ENCODE data around the gene AFAP1.

AFAP1 gene

DNA sequence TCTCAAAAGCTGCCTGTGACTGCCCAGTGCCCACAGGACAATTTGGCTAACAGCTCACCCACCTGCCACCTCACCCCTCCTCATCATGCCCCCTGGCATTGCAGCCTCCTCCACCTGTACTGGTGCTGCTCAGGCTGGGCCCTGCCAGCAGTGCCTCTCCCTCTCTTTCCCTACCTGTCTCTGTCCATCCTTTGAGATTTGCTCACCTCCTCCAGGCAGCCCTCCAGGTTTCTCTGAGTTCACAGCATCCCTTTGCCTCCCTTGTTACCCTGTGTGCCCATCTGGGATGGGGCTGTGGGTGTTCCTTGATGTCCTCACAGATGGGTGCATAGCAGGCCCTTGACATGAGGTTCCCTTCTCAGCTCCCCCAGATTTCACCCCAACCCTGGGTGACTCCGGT lies 224.9 kb downstream of the AFAP1 start:
- no peak for DNase-seq (ENCODE audit: low read depth)

GRCh38 chr4:7714176-7714575 lies 225.5 kb downstream of the AFAP1 start:
- no peak for DNase-seq (ENCODE audit: low read depth)

GRCh38 chr4:7713757-7714156 lies 225.9 kb downstream of the AFAP1 start:
- DNase-seq (ENCODE audit: low read depth): no peak

DNA sequence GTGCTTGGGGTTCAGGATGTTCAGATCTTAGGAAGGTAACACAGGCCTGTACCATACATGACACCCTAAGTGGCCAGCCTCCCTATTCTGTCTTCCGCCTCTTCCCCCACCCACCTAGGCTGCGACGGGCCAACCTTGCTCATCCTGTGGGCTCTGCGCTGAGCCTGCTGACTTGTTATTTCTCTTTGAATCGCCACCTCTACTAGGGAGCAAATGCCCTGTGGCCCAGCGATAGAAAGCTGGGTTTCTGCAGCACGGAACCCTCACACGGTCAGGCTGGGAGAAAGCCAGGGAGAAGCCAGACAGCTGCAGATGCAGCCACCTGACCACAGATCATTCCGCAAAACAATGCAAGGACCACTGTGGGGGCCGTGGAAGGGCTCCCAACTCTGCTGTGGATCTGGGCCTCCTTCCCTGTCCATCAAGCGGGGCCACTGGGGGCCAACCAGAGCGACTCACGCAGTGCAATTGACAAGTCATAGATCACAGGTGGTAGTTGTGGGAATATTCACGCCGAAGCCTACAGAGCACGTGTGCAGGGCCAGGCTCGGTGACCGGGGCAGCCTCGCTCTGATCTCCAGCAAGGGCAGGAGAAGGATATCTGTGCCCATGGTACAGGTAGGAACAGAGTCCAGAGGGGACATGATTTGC lies 227.5 kb downstream of the AFAP1 start:
- no peak for DNase-seq (ENCODE audit: low read depth)

GRCh38 chr4:7711307-7711963 lies 228.2 kb downstream of the AFAP1 start:
- DNase-seq (ENCODE audit: low read depth): no peak

DNA sequence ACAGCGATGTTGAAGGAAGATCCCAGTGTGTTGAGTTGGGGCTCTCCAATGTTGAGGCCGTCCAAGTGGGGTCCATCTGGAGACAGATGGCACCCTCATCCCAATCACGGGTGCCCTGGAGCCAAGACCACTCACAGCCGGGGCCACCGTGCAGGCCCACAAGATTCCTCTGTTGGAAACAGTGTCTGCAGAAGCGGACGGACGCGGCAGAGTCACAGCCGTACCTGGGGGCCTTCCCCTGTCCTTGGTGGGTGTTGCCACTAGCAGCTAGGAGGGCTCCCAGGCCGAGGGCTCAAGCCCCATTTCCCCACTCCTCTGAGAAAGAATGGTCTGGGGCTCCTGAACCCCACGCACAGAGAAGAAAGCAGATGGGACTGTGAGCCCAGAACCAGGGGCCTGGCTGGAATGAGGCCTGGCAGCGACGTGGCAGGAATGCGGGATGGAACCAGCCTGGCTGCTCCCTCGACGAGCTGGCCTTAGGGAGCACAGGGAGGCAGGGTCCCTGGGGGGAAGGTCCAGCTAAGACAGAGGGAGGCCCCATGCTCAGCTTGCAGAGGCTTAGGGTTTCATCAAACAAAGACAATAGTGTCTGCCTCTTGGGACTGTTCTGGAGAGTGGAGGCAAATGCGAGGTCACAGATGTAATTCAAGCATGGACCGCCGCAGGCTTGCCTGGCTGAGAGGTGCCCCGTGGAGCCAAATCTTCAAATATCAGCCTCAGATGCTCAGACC lies 228.9 kb downstream of the AFAP1 start:
- no peak for DNase-seq (ENCODE audit: low read depth)

DNA sequence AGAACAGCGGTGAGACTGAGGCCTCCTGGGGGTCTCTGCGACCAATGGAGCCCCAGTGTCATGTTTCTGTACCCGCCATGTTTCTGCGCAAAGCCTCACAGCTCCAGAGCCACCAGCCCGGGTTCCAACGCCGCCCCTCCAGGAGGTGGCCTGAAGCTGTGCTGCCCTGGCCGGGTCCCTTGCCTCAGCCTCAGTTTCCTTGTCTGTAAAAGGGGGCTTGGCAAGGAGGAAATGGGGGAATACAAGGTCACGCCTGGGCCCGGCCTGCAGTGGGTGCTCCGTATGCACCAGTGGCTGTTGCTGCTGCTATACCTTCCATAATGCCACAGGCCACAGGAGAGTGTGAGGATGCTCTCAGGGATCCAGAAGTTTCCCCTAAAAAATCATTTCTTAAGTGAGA lies 229.5 kb downstream of the AFAP1 start:
- DNase-seq (ENCODE audit: low read depth): no peak

- DNase-seq (ENCODE audit: low read depth): no peak
Measured at GRCh38 chr4:7709431-7709830, 230.2 kb downstream of the AFAP1 start.

DNA sequence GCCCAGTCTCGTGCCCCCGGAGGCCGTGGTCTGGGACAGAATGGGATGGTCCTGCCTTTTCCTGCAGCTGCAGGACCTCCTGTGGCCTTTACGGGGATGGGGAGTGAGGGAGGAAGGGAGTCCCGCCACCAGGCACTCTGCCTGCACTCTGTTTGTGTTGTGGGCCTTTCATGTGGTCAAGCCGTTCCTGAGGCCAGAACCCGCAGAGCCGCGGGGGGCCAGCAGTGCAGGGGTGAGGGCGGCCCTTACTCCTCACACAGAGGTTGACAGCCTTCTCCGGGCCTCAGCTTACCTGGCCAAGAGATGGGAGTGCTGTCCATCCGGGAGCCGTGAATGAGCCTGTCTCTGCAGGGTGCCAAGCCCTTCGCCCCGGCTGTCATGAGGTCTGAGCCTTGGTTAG lies 230.7 kb downstream of the AFAP1 start:
- no peak for DNase-seq (ENCODE audit: low read depth)

All from stromal cell of bone marrow (primary cell).